ENCODE measurements around the gene CLK2. TPM values are rescaled to one million over a fixed set of nuclear protein-coding genes. Genes with fewer than 3 reads are reported as not detected.

The CLK2 gene
- 42.1 to 45.3 TPM (median 43.1 TPM) in 3 replicates for polyA plus RNA-seq
- 20.3 TPM for polyA plus RNA-seq (2011; ENCODE audit: low read depth)
- polyA plus RNA-seq (2011; cell fraction: cytosol; rRNA removed): 14.0 and 15.8 TPM in 2 replicates
- 141 and 160 TPM in 2 replicates for polyA plus RNA-seq (2011; cell fraction: nucleus; rRNA removed)
- 23.4 and 26.4 TPM in 2 replicates for polyA plus RNA-seq (2012; ENCODE audit: low replicate concordance)
- 26.4 to 66.1 TPM (median 42.9 TPM) in 3 replicates for polyA minus RNA-seq
- 20.3 TPM for polyA minus RNA-seq (2011; cell fraction: cytosol; rRNA and poly(A)+ RNA removed)
- 24.1 and 33.3 TPM in 2 replicates for polyA minus RNA-seq (2011; cell fraction: nucleus; rRNA and poly(A)+ RNA removed)

DNA sequence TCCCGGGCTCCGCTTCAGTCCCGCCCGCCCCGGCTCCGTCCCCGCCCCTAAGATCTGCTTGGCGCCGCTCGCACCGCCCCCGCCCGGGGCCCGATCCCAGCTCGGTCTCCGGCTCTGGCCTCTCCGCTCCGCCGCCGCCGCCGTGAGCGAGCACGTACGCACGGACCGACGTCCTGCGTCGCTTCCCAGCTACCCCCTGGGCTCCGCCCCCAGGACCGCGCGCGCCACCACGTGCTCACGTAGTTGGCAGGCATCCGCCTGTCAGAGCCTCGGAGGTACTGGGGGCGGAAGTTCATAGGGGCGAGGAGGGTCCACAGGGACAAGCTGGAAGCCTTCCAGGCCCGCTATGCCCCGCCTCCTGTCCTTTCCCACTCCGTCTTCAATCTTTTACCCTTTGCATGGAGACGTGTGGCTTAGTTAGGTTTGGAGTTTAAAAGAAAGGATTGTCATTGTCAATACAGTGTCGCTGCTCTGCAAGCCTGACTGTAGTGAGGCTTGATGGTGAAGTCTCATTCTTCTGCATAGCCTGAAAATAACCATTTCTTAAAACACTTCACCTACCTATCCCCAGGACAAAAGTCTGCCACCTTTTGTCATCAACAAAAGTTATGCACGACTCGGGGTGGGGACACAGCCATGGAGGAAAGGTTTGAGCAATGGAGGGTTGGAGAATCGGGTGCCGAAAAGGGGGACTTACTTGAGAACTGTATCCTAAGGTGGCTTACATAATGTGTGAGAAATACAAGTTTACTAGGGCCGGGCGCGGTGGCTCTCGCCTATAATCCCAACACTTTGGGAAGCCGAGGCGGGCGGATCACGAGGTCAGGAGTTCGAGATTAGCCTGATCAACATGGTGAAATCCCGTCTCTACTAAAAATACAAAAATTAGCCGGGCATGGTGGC is at the start of gene CLK2:
Gene CLK2, minus strand, starts transcription at position 162 of the 903 bp plus-strand sequence. CDS start 2,527 bp downstream, outside the sequence.
- H3K9me3 ChIP-seq (ENCODE audit: control insufficient read depth, low read depth, low read length): no peaks in the 10 kb centered on the region
- peak within 1 kb of the TSS; percentile 51 for H3K27ac ChIP-seq (ENCODE audit: control insufficient read depth, insufficient read depth, low read length)
- no peak for TF ChIP-seq EZH2 (IDR thresholded peaks at IDR 0.05; ENCODE audit: low read length)
- TF ChIP-seq, protein P1, sequence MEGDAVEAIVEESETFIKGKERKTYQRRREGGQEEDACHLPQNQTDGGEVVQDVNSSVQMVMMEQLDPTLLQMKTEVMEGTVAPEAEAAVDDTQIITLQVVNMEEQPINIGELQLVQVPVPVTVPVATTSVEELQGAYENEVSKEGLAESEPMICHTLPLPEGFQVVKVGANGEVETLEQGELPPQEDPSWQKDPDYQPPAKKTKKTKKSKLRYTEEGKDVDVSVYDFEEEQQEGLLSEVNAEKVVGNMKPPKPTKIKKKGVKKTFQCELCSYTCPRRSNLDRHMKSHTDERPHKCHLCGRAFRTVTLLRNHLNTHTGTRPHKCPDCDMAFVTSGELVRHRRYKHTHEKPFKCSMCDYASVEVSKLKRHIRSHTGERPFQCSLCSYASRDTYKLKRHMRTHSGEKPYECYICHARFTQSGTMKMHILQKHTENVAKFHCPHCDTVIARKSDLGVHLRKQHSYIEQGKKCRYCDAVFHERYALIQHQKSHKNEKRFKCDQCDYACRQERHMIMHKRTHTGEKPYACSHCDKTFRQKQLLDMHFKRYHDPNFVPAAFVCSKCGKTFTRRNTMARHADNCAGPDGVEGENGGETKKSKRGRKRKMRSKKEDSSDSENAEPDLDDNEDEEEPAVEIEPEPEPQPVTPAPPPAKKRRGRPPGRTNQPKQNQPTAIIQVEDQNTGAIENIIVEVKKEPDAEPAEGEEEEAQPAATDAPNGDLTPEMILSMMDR (optimal IDR thresholded peaks at IDR 0.05 in 1 of 3, IDR thresholded peaks at IDR 0.05 in 1 of 3, conservative IDR thresholded peaks at IDR 0.05 in 1 of 3; ENCODE audit: extremely low read depth in 1 of 3, insufficient read depth in 2 of 3, low read length in 3 of 3): peak in 1 of 3 experiments; percentile 16
- H3K4me3 ChIP-seq (ENCODE audit: control insufficient read depth in 2 of 3, extremely low read depth in 1 of 3, insufficient read depth in 2 of 3, low read depth in 1 of 3, low read length in 3 of 3): peak within 1 kb of the TSS; percentile 86 to 98 (median 93)
- H3K79me2 ChIP-seq (ENCODE audit: control insufficient read depth, insufficient read depth, low read length): peaks cover 34% of the 10 kb centered on the region
- DNase-seq (ENCODE audit: low read depth, low spot score): peak; percentile 78
- H3K4me2 ChIP-seq (ENCODE audit: control insufficient read depth, extremely low read depth, insufficient read depth, low read depth, low read length): peak within 1 kb of the TSS; percentile 96
- peak within 1 kb of the TSS; percentile 91 for H2AFZ ChIP-seq (ENCODE audit: control insufficient read depth, low read length)
- peaks cover 14 to 24% of the 10 kb centered on the region in 2 experiments for H3K36me3 ChIP-seq (ENCODE audit: control insufficient read depth in 2 of 2, extremely low read depth in 1 of 2, insufficient read depth in 2 of 2, low read length in 2 of 2)
- peaks cover 22% of the 10 kb centered on the region for H3K4me1 ChIP-seq (ENCODE audit: control insufficient read depth, extremely low read depth, insufficient read depth, low read length)
- no peaks in the 10 kb centered on the region for H3K9me1 ChIP-seq (ENCODE audit: control insufficient read depth, extremely low read depth, insufficient read depth, low read length)
- dilution Hi-C loops (cut with MboI; ENCODE audit: extremely low pct_ligation_motif_present, low sequenced_read_pairs): no loop called here
- peak within 1 kb of the TSS; percentile 74 for H3K9ac ChIP-seq (ENCODE audit: control insufficient read depth, extremely low read depth, insufficient read depth, low read length)
- peaks cover 3% of the 10 kb centered on the region for H4K20me1 ChIP-seq (ENCODE audit: control insufficient read depth, extremely low read depth, insufficient read depth, low read length)
- no peak for FAIRE-seq
- no peaks in the 10 kb centered on the region for H3K27me3 ChIP-seq (ENCODE audit: control insufficient read depth, extremely low read depth, insufficient read depth, low read length)

DNA sequence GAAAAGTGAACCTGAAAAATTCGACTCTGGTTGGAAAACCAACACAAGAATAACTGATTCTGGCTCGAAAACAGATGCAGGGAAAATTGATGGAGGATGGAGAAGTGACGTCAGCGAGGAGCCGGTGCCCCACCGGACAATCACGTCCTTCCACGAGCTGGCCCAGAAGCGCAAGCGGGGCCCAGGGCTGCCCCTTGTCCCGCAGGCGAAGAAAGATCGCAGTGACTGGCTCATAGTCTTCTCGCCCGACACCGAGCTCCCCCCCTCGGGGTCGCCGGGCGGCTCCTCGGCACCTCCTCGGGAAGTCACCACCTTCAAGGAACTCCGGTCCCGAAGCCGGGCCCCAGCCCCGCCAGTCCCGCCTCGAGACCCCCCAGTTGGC is 49.3 kb upstream of the CLK2 start:
- FAIRE-seq: no peak
- no peak overlapping the region for H3K9ac ChIP-seq (ENCODE audit: control insufficient read depth, extremely low read depth, insufficient read depth, low read length)
- TF ChIP-seq, protein P1 (optimal IDR thresholded peaks at IDR 0.05 in 1 of 3, IDR thresholded peaks at IDR 0.05 in 1 of 3, conservative IDR thresholded peaks at IDR 0.05 in 1 of 3; ENCODE audit: extremely low read depth in 1 of 3, insufficient read depth in 2 of 3, low read length in 3 of 3): no peak
- TF ChIP-seq EZH2 (IDR thresholded peaks at IDR 0.05; ENCODE audit: low read length): no peak

More for the DNA sequence above, 49.3 kb upstream of the CLK2 start:
- Histone ChIP-seq H2AFZ (ENCODE audit: control insufficient read depth, low read length) (no peak overlapping the region), H3K27me3 (ENCODE audit: control insufficient read depth, extremely low read depth, insufficient read depth, low read length) (no peaks in the 10 kb centered on the region), H3K4me2 (ENCODE audit: control insufficient read depth, extremely low read depth, insufficient read depth, low read depth, low read length) (peak overlapping the region; percentile 96), H3K9me3 (ENCODE audit: control insufficient read depth, low read depth, low read length) (no peaks in the 10 kb centered on the region), H3K79me2 (ENCODE audit: control insufficient read depth, insufficient read depth, low read length) (peaks cover 16% of the 10 kb centered on the region), H3K4me1 (ENCODE audit: control insufficient read depth, extremely low read depth, insufficient read depth, low read length) (peaks cover 17% of the 10 kb centered on the region), H3K4me3 (ENCODE audit: control insufficient read depth in 2 of 3, extremely low read depth in 1 of 3, insufficient read depth in 2 of 3, low read depth in 1 of 3, low read length in 3 of 3) (peak overlapping the region; percentile 57 to 82 (median 78)), H4K20me1 (ENCODE audit: control insufficient read depth, extremely low read depth, insufficient read depth, low read length) (peaks cover 23% of the 10 kb centered on the region), H3K27ac (ENCODE audit: control insufficient read depth, insufficient read depth, low read length) (no peak overlapping the region), H3K36me3 (ENCODE audit: control insufficient read depth in 2 of 2, extremely low read depth in 1 of 2, insufficient read depth in 2 of 2, low read length in 2 of 2) (peaks cover 29 to 43% of the 10 kb centered on the region in 2 experiments), H3K9me1 (ENCODE audit: control insufficient read depth, extremely low read depth, insufficient read depth, low read length) (no peaks in the 10 kb centered on the region)
- dilution Hi-C loops (cut with MboI; ENCODE audit: extremely low pct_ligation_motif_present, low sequenced_read_pairs): no loop called here
- no peak for DNase-seq (ENCODE audit: low read depth, low spot score)
